SH-SY5Y (cell line): ENCODE results near the gene CLCC1.

Experiments used
- GATA2 ChIP-seq: IDR thresholded peaks from 2 replicates; pipeline ENCODE4 v1.6.1; 2011; ENCODE audit warnings: mild to moderate bottlenecking, low read depth, low read length
- GATA3 ChIP-seq: IDR thresholded peaks from 2 replicates; pipeline ENCODE4 v1.6.1; 2011; ENCODE audit warnings: low read depth, mild to moderate bottlenecking, low read length, moderate library complexity

The CLCC1 gene, protein sequence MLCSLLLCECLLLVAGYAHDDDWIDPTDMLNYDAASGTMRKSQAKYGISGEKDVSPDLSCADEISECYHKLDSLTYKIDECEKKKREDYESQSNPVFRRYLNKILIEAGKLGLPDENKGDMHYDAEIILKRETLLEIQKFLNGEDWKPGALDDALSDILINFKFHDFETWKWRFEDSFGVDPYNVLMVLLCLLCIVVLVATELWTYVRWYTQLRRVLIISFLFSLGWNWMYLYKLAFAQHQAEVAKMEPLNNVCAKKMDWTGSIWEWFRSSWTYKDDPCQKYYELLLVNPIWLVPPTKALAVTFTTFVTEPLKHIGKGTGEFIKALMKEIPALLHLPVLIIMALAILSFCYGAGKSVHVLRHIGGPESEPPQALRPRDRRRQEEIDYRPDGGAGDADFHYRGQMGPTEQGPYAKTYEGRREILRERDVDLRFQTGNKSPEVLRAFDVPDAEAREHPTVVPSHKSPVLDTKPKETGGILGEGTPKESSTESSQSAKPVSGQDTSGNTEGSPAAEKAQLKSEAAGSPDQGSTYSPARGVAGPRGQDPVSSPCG

GRCh38 chr1:108963052-108963686 lies at the start of gene CLCC1:
Gene CLCC1 (minus strand): TSS chr1:108963484. CDS start chr1:108950437, 13,047 bp downstream.
- TF ChIP-seq GATA2 (0 out of 2 replicates have a peak, but pooled peaks have one; percentile 4), GATA3 (no peak)

GRCh38 chr1:109011335-109011734 lies 48.1 kb upstream of the CLCC1 start:
- TF ChIP-seq GATA2: no peak
- no peak for TF ChIP-seq GATA3

DNA sequence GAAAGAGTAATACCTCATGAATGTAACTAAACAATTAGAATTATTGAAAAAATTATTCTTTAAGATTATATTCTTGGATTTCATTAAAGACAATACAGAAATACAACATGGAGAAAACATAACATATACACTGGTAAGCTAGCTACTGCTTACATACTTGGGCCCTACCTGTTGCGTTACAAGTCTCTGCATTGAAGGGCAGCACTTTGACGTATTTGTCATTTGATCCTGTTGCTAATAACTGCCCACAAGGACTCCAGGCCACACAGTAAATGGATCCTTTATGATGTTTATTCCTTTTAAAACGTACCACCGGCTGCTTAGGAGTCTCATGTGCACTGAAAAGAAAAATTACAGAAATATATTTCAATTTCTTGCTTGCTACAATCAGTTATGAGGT lies 19.8 kb upstream of the CLCC1 start:
- no peak for TF ChIP-seq GATA2

DNA sequence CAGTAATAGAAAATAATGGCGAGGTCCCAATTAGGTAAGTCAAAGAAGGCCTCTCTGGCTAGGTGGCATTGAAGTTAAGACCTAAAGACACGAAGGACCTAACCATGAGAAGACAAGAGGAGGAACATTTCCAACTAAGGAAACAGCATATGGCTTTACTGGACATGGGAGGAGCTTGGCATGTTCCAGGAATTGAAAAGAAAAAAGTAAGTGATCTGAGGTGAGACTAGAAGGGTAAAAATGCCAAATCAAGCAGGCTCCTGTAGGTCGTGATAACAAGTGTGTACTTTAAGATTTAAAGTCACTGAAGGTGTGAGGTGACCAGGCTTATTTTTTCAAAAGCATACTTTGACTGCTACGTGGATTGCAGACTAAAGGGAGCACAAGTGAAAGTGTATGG lies 13.4 kb upstream of the CLCC1 start:
- TF ChIP-seq GATA3 (no peak), GATA2 (no peak)

GRCh38 chr1:108972951-108973350 lies 9.7 kb upstream of the CLCC1 start:
- no peak for TF ChIP-seq GATA3
- no peak for TF ChIP-seq GATA2

DNA sequence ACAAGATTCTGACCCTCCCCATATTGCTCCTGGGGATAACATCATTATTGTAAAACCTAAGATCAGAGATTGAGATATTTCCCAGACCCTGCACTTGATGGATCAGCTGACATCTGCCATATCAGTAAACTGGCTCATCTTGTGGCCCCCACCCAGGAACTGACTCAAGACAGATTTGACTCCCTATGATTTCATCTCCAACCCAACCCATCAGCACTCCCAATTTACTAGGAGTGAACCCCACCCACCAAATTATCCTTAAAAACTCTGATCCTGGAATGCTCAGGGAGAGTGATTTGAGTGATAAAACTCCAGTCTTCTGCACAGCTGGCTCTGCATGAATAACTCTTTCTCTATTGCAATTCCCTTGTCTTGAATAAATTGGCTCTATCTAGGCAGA lies 6.1 kb upstream of the CLCC1 start:
- no peak for TF ChIP-seq GATA3
- TF ChIP-seq GATA2: no peak

DNA sequence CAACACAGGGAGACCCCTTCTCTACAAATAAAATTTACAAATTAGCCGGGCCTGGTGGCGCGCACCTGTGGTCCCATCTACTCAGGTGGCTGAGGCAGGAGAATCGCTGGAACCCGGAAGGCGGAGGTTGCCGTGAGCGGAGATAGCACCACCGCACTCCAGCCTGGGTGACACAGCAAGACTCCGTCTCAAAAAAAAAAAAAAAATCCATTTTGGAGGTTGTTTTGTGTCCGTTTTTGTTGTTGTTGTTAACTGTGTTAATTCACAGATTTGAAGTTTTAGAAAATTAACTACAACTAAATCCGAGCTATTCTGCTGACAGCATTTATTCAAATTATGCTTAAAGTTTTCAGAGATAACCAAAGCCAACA lies 618 bp downstream of the CLCC1 start:
- TF ChIP-seq GATA2 (no peak), GATA3 (no peak)

DNA sequence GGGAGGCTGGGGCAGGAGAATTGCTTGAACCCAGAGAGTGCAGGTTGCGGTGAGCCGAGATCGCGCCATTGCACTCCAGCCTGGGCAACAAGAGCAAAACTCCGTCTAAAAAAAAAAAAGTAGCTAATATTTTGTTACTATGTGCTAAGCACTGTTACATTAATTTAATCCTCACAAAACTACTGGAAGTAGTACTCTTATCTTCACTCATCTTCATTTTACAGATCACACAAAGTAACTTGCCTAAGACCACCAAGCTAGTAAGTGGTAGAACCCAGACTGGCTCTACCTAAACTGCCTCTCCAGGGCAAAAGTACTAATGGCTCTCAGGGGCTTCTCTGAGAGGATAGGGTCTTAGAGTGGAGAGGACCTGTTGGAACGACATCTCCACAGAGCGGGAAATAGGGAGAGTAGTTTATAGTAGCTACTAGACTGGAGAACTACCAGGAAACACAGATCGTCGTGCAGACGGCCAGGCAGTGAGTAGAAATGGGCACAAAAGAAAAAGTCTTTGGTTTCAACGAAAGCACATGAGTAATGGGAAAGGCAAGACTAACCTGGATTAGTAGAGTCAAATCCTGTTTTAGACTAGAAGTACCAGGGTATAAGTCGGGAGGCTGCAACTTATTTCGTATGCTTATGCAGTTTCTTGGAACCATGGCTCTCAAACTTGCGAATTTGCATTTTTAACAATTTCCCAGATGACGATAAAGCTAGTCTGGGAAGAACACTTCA lies 1.4 kb downstream of the CLCC1 start:
- TF ChIP-seq GATA2 (no peak), GATA3 (no peak)

GRCh38 chr1:108961198-108961597 lies 2.1 kb downstream of the CLCC1 start:
- TF ChIP-seq GATA3: no peak
- TF ChIP-seq GATA2: no peak

- TF ChIP-seq GATA2 (no peak), GATA3 (no peak)
Observed at GRCh38 chr1:108960719-108961118, 2.6 kb downstream of the CLCC1 start.

GRCh38 chr1:108957888-108958287 lies 5.4 kb downstream of the CLCC1 start:
- no peak for TF ChIP-seq GATA3
- TF ChIP-seq GATA2: no peak

GRCh38 chr1:108955881-108956280 lies 7.4 kb downstream of the CLCC1 start:
- TF ChIP-seq GATA2: no peak
- TF ChIP-seq GATA3: no peak

DNA sequence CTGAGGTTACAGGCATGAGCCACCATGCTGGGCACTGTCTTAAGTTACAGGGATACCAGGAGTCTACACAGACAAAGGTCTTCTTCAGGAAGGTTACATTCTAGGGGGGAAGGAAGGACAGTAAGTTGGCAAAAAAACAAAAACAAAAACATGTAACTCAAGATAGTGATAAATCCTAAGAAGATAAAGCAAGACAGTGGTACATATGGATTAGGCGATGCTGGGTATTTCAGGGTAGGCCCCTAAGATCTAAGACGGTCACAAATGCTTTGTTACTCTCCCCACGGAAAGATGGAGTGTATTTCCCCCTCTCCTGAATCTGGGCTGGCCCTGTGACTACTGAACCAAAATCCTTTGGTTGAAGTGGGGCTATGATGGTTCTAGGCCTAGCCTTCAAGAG lies 8.2 kb downstream of the CLCC1 start:
- TF ChIP-seq GATA2 (no peak), GATA3 (no peak)

- TF ChIP-seq GATA2 (0 out of 2 replicates have a peak, but pooled peaks have one; percentile 7), GATA3 (no peak)
Observed at GRCh38 chr1:108953452-108953851, 9.8 kb downstream of the CLCC1 start.

- TF ChIP-seq GATA3 (no peak), GATA2 (no peak)
Observed at GRCh38 chr1:108951242-108951641, 12.0 kb downstream of the CLCC1 start.
